Measurements from ENCODE around the gene PITX1. TPM values are rescaled to one million over a fixed set of nuclear protein-coding genes. Genes with fewer than 3 reads are reported as not detected.

PITX1 gene
- polyA plus RNA-seq, 3 donors = not detected

DNA sequence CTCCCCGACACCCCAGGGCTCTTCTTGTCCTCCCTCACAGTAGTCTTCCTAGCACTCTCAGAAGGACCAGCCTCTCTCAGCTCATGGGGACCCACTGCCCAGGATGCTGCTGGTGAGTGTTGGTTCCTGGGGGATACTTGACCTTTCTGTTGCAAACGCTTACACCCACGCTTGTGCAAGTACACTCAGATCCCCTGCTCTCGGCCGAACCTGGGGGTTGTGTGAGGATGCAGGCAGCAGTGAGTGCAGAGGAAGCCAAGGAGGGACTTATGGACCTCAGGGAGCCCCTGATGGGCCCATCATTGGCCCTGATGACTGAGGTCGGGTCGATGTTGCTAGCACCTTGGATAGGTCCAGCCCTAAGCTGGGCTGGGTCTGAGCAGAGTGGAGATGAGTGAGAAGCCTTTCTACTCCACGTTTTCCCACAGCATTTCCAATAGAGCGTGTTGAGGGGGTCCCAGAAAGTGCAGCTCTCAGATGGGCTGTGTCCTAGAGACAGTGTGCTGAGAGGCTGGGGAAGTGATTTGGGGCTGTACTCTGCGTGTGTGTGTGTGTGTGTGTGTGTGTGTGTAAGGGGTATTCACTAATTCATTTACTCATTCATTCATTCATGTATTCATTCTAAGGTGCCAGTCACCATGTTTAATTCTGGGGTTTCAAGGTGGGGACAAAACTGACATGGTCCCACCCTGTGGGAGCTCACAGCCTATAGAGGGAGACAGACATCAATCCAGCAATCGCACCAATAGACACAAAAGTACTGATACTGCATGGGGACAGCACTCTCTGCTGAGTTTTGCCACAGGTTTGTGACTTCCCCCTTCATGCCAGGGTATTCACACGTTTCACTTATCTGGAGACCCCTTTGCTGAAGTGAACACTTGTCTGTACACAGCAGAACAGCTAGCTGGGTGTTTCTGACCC is 25.2 kb upstream of the PITX1 start:
- DNase-seq = no peak
- no peaks in the 10 kb centered on the region for H3K4me1 Mint-ChIP-seq
- H4K20me1 ChIP-seq (ENCODE audit: insufficient read depth, low read length) = no peaks in the 10 kb centered on the region
- 74% methylated on average over 8 of the region's 12 CpGs for WGBS (ENCODE audit: insufficient coverage)
- no peaks in the 10 kb centered on the region for H3K36me3 Mint-ChIP-seq
- H2AFZ ChIP-seq (ENCODE audit: insufficient read depth, low read depth, low read length, poor library complexity, severe bottlenecking) = no peak overlapping the region
- no peak overlapping the region for H3K4me3 ChIP-seq (replicated peaks in 1 of 3; ENCODE audit: low read depth in 2 of 3, low read length in 3 of 3)
- H3K4me3 Mint-ChIP-seq = no peak overlapping the region
- H3K4me1 ChIP-seq (ENCODE audit: control insufficient read depth in 1 of 2, insufficient read depth in 2 of 2, low read length in 2 of 2) = no peaks in the 10 kb centered on the region
- H3K27me3 Mint-ChIP-seq (ENCODE audit: low read depth in 3 of 3) = peaks cover 28 to 40% (median 32%) of the 10 kb centered on the region in 3 donors
- no peak overlapping the region for H3K27ac Mint-ChIP-seq
- H3K79me2 ChIP-seq (ENCODE audit: insufficient read depth, low read length) = no peaks in the 10 kb centered on the region
- no peak overlapping the region for H3K27ac ChIP-seq (ENCODE audit: low read depth in 1 of 2, low read length in 2 of 2)
- H3K9ac ChIP-seq (ENCODE audit: insufficient read depth, low read length, poor library complexity, severe bottlenecking) = no peak overlapping the region
- peaks cover 3 to 9% of the 10 kb centered on the region in 2 donors for H3K27me3 ChIP-seq (ENCODE audit: control insufficient read depth in 2 of 2, insufficient read depth in 2 of 2, low read length in 2 of 2)
- no peaks in the 10 kb centered on the region for H3K9me3 Mint-ChIP-seq
- H3K36me3 ChIP-seq (replicated peaks in 1 of 2; ENCODE audit: control insufficient read depth in 1 of 2, insufficient read depth in 2 of 2, low read length in 2 of 2) = no peaks in the 10 kb centered on the region
- intact Hi-C loops (cut with micrococcal nuclease) = no loop called here
- no peak overlapping the region for H3K4me2 ChIP-seq (replicated peaks; ENCODE audit: extremely low read depth, low read length, poor library complexity, severe bottlenecking)
- no peaks in the 10 kb centered on the region for H3K9me3 ChIP-seq (replicated peaks in 1 of 2; ENCODE audit: control insufficient read depth in 1 of 2, insufficient read depth in 1 of 2, low read length in 2 of 2)
- TF ChIP-seq, protein P1, sequence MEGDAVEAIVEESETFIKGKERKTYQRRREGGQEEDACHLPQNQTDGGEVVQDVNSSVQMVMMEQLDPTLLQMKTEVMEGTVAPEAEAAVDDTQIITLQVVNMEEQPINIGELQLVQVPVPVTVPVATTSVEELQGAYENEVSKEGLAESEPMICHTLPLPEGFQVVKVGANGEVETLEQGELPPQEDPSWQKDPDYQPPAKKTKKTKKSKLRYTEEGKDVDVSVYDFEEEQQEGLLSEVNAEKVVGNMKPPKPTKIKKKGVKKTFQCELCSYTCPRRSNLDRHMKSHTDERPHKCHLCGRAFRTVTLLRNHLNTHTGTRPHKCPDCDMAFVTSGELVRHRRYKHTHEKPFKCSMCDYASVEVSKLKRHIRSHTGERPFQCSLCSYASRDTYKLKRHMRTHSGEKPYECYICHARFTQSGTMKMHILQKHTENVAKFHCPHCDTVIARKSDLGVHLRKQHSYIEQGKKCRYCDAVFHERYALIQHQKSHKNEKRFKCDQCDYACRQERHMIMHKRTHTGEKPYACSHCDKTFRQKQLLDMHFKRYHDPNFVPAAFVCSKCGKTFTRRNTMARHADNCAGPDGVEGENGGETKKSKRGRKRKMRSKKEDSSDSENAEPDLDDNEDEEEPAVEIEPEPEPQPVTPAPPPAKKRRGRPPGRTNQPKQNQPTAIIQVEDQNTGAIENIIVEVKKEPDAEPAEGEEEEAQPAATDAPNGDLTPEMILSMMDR (IDR thresholded peaks at IDR 0.05) = no peak

DNA sequence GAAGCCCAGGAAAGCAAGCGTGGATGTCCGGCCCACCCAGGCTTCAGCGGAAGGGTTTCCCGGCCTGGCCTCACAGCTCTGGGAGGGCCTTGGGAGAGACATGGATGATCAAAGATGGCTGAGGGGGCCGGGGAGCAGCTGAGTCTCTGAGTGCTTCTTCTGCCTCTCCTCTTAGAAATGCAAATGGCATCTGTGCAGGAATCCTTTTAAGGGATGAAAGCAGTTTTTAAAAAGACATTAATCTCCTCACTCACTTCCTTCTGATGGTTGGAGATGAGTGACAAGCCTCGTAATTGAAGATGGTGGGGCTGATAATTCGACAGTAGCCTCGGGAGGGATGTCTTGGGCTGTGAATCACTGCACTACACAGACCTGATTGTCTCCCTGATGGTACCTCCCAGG is 24.3 kb upstream of the PITX1 start:
- Mint-ChIP-seq H3K4me1 (peaks cover 2% of the 10 kb centered on the region), H3K4me3 (no peak overlapping the region), H3K36me3 (no peaks in the 10 kb centered on the region), H3K9me3 (no peaks in the 10 kb centered on the region), H3K27ac (no peak overlapping the region), H3K27me3 (ENCODE audit: low read depth in 3 of 3) (peaks cover 35 to 45% (median 40%) of the 10 kb centered on the region in 3 donors)
- TF ChIP-seq, protein P1 (IDR thresholded peaks at IDR 0.05) = no peak
- Histone ChIP-seq H3K9me3 (replicated peaks in 1 of 2; ENCODE audit: control insufficient read depth in 1 of 2, insufficient read depth in 1 of 2, low read length in 2 of 2) (no peaks in the 10 kb centered on the region), H2AFZ (ENCODE audit: insufficient read depth, low read depth, low read length, poor library complexity, severe bottlenecking) (no peak overlapping the region), H3K27ac (ENCODE audit: low read depth in 1 of 2, low read length in 2 of 2) (no peak overlapping the region), H3K4me1 (ENCODE audit: control insufficient read depth in 1 of 2, insufficient read depth in 2 of 2, low read length in 2 of 2) (no peaks in the 10 kb centered on the region), H3K4me3 (replicated peaks in 1 of 3; ENCODE audit: low read depth in 2 of 3, low read length in 3 of 3) (no peak overlapping the region), H3K4me2 (replicated peaks; ENCODE audit: extremely low read depth, low read length, poor library complexity, severe bottlenecking) (no peak overlapping the region), H3K36me3 (replicated peaks in 1 of 2; ENCODE audit: control insufficient read depth in 1 of 2, insufficient read depth in 2 of 2, low read length in 2 of 2) (no peaks in the 10 kb centered on the region), H3K27me3 (ENCODE audit: control insufficient read depth in 2 of 2, insufficient read depth in 2 of 2, low read length in 2 of 2) (peaks cover 3 to 18% of the 10 kb centered on the region in 2 donors), H4K20me1 (ENCODE audit: insufficient read depth, low read length) (no peaks in the 10 kb centered on the region), H3K9ac (ENCODE audit: insufficient read depth, low read length, poor library complexity, severe bottlenecking) (no peak overlapping the region), H3K79me2 (ENCODE audit: insufficient read depth, low read length) (no peaks in the 10 kb centered on the region)
- intact Hi-C loops (cut with micrococcal nuclease) = no loop called here
- WGBS (ENCODE audit: insufficient coverage) = 72% methylated on average over 6 of the region's 8 CpGs
- no peak for DNase-seq
